ENCODE measurements around the gene WDR89. TPM values are rescaled to one million over a fixed set of nuclear protein-coding genes. Genes with fewer than 3 reads are reported as not detected.
"Not testable (repeated sequence)": the region's sequence is repeated elsewhere in the genome, so short reads cannot be mapped to it uniquely, and the experiment has no call there.

The WDR89 gene
- total and polyA plus RNA-seq, 4 donors = 7.0 to 17.9 (median 8.7) TPM

GRCh38 chr14:63642656-63643382 is 1.1 kb upstream of the WDR89 start:
- Histone ChIP-seq H3K4me1 (ENCODE audit: control insufficient read depth in 5 of 5, insufficient read depth in 5 of 5, low read length in 5 of 5) (peaks cover 0 to 7% (median 0%) of the 10 kb centered on the region in 5 donors), H3K9ac (ENCODE audit: insufficient read depth in 1 of 2, low read length in 2 of 2) (no peak overlapping the region), H3K27me3 (ENCODE audit: control insufficient read depth in 3 of 3, insufficient read depth in 3 of 3, low read length in 2 of 3) (no peaks in the 10 kb centered on the region), H3K27ac (ENCODE audit: low read depth in 1 of 2, low read length in 1 of 2) (no peak overlapping the region), H3K9me3 (ENCODE audit: control insufficient read depth in 4 of 4, insufficient read depth in 3 of 4, low read length in 3 of 4) (no peaks in the 10 kb centered on the region), H3K36me3 (ENCODE audit: control insufficient read depth in 4 of 4, insufficient read depth in 4 of 4, low read length in 4 of 4) (peaks cover 0 to 3% (median 0%) of the 10 kb centered on the region in 4 donors), H3K4me3 (no peak overlapping the region)
- 71 to 72% methylated on average over 8 of the region's 8 CpGs for WGBS, 2 donors
- DNase-seq = peak in 1 of 3 donors; percentile 37
- TF ChIP-seq CTCF (IDR thresholded peaks at IDR 0.05; ENCODE audit: control extremely low read depth, extremely low read depth) = no peak
- ATAC-seq (ENCODE audit: insufficient read depth, low FRiP score) = no peak

- H3K27ac ChIP-seq (ENCODE audit: low read depth in 1 of 2, low read length in 1 of 2) = peak overlapping the region; percentile 89 to 95
- no peaks in the 10 kb centered on the region for H3K27me3 ChIP-seq (ENCODE audit: control insufficient read depth in 3 of 3, insufficient read depth in 3 of 3, low read length in 2 of 3)
- peak overlapping the region; percentile 59 to 87 for H3K9ac ChIP-seq (ENCODE audit: insufficient read depth in 1 of 2, low read length in 2 of 2)
- peaks cover 0 to 4% (median 2%) of the 10 kb centered on the region in 4 donors for H3K36me3 ChIP-seq (ENCODE audit: control insufficient read depth in 4 of 4, insufficient read depth in 4 of 4, low read length in 4 of 4)
- no peaks in the 10 kb centered on the region for H3K9me3 ChIP-seq (ENCODE audit: control insufficient read depth in 4 of 4, insufficient read depth in 3 of 4, low read length in 3 of 4)
- H3K4me1 ChIP-seq (ENCODE audit: control insufficient read depth in 5 of 5, insufficient read depth in 5 of 5, low read length in 5 of 5) = peaks cover 0 to 7% (median 0%) of the 10 kb centered on the region in 5 donors
- H3K4me3 ChIP-seq = peak overlapping the region; percentile 15
- WGBS, 2 donors = 0% methylated on average over 12 of the region's 12 CpGs
- DNase-seq = peak; percentile 89 to 99 (median 98)
- no peak for TF ChIP-seq CTCF (IDR thresholded peaks at IDR 0.05; ENCODE audit: control extremely low read depth, extremely low read depth)
- ATAC-seq (ENCODE audit: insufficient read depth, low FRiP score) = peak; percentile 83
Observed at GRCh38 chr14:63642229-63642611, 549 bp upstream of the WDR89 start.

GRCh38 chr14:63638493-63638892 is 3.2 kb downstream of the WDR89 start:
- WGBS, 2 donors = 98 to 100% methylated on average over 1 of the region's 1 CpG
- DNase-seq = no peak

GRCh38 chr14:63636094-63636635 is 5.5 kb downstream of the WDR89 start:
- not testable (repeated sequence) for H3K9ac ChIP-seq (ENCODE audit: insufficient read depth in 1 of 2, low read length in 2 of 2); H3K27me3 ChIP-seq (ENCODE audit: control insufficient read depth in 3 of 3, insufficient read depth in 3 of 3, low read length in 2 of 3); H3K27ac ChIP-seq (ENCODE audit: low read depth in 1 of 2, low read length in 1 of 2); DNase-seq; ATAC-seq (ENCODE audit: insufficient read depth, low FRiP score); H3K4me3 ChIP-seq; H3K4me1 ChIP-seq (ENCODE audit: control insufficient read depth in 5 of 5, insufficient read depth in 5 of 5, low read length in 5 of 5); H3K9me3 ChIP-seq (ENCODE audit: control insufficient read depth in 4 of 4, insufficient read depth in 3 of 4, low read length in 3 of 4); H3K36me3 ChIP-seq (ENCODE audit: control insufficient read depth in 4 of 4, insufficient read depth in 4 of 4, low read length in 4 of 4)
- WGBS, 2 donors = 82 to 97% methylated on average over 4 of the region's 4 CpGs

More at GRCh38 chr14:63638493-63638892, 3.2 kb downstream of the WDR89 start:
- H3K9ac ChIP-seq (ENCODE audit: insufficient read depth in 1 of 2, low read length in 2 of 2) = no peak overlapping the region
- no peaks in the 10 kb centered on the region for H3K27me3 ChIP-seq (ENCODE audit: control insufficient read depth in 3 of 3, insufficient read depth in 3 of 3, low read length in 2 of 3)
- H3K4me3 ChIP-seq = no peak overlapping the region
- H3K9me3 ChIP-seq (ENCODE audit: control insufficient read depth in 4 of 4, insufficient read depth in 3 of 4, low read length in 3 of 4) = no peaks in the 10 kb centered on the region
- no peak for ATAC-seq (ENCODE audit: insufficient read depth, low FRiP score)
- H3K4me1 ChIP-seq (ENCODE audit: control insufficient read depth in 5 of 5, insufficient read depth in 5 of 5, low read length in 5 of 5) = peaks cover 0 to 7% (median 0%) of the 10 kb centered on the region in 5 donors
- no peak overlapping the region for H3K27ac ChIP-seq (ENCODE audit: low read depth in 1 of 2, low read length in 1 of 2)
- TF ChIP-seq CTCF (IDR thresholded peaks at IDR 0.05; ENCODE audit: control extremely low read depth, extremely low read depth) = no peak
- H3K36me3 ChIP-seq (ENCODE audit: control insufficient read depth in 4 of 4, insufficient read depth in 4 of 4, low read length in 4 of 4) = peaks cover 0 to 4% (median 2%) of the 10 kb centered on the region in 4 donors
